GM23338 (cell line): ENCODE measurements around the gene SYCN. TPM values are rescaled to one million over a fixed set of nuclear protein-coding genes. Genes with fewer than 3 reads are reported as not detected.
A peak's percentile ranks its signal among the peaks of the same experiment; 100 is the strongest.

Experiments used
- ATAC-seq: fragments of 200-7000 bp; cut with Tn5 transposase; 3 replicates; pipeline ENCODE4 v1.9.1; 2020
- DNase-seq: peaks from one replicate; pipeline ENCODE4 v3.0.0-alpha.2; 2015; ENCODE audit warnings: low spot score
- H2AFZ ChIP-seq: fragments of 200-600 bp; sonication (generic); 2 replicates; pipeline ENCODE4 v1.8.0; 2016; ENCODE audit warnings: antibody characterized with exemption, mild to moderate bottlenecking, moderate library complexity
- H3F3A ChIP-seq: fragments of 200-600 bp; sonication (generic); replicated peaks from 2 replicates; pipeline ENCODE4 v1.8.0; 2017; ENCODE audit warnings: antibody characterized with exemption, mixed run types, low read depth
- H3K27ac ChIP-seq: fragments of 200-600 bp; sonication (generic); 2 replicates; pipeline ENCODE4 v1.6.1; 2016; ENCODE audit warnings: low read depth
- H3K27me3 ChIP-seq: fragments of 200-600 bp; sonication (generic); 2 replicates; pipeline ENCODE4 v1.8.0; 2016; ENCODE audit warnings: mild to moderate bottlenecking, mixed run types, moderate library complexity; ENCODE audit not compliant: insufficient read depth
- H3K36me3 ChIP-seq: fragments of 200-600 bp; sonication (generic); 2 replicates; pipeline ENCODE4 v1.8.0; 2016; ENCODE audit warnings: mild to moderate bottlenecking; ENCODE audit not compliant: insufficient read depth
- H3K4me1 ChIP-seq: fragments of 200-600 bp; sonication (generic); 2 replicates; pipeline ENCODE4 v1.8.0; 2016; ENCODE audit warnings: mild to moderate bottlenecking, moderate library complexity; ENCODE audit not compliant: insufficient read depth
- H3K4me2 ChIP-seq: fragments of 200-600 bp; sonication (generic); 2 replicates; pipeline ENCODE4 v1.7.1; 2017; ENCODE audit warnings: mixed run types
- H3K4me3 ChIP-seq: fragments of 200-600 bp; sonication (generic); 2 replicates; pipeline ENCODE4 v1.6.1; 2016; ENCODE audit warnings: mixed run types
- H3K79me2 ChIP-seq: fragments of 200-600 bp; sonication (generic); replicated peaks from 2 replicates; pipeline ENCODE4 v1.8.0; 2017; ENCODE audit warnings: mild to moderate bottlenecking; ENCODE audit not compliant: insufficient read depth
- H3K9me2 ChIP-seq: fragments of 200-600 bp; sonication (generic); 2 replicates; pipeline ENCODE4 v1.8.0; 2017; ENCODE audit not compliant: insufficient read depth
- H4K20me1 ChIP-seq: fragments of 200-600 bp; sonication (generic); replicated peaks from 2 replicates; pipeline ENCODE4 v1.8.0; 2017; ENCODE audit warnings: mild to moderate bottlenecking; ENCODE audit not compliant: insufficient read depth
- H3K27ac Mint-ChIP-seq: 2 replicates; pipeline ENCODE4 v1.8.0; 2020; ENCODE audit warnings: inconsistent platforms, mild to moderate bottlenecking, moderate library complexity, mixed read lengths
- H3K27me3 Mint-ChIP-seq: 3 replicates; pipeline ENCODE4 v1.8.0; 2022; ENCODE audit warnings: low read depth, mild to moderate bottlenecking, moderate library complexity, mixed read lengths, inconsistent platforms; ENCODE audit not compliant: insufficient read depth, poor library complexity
- H3K36me3 Mint-ChIP-seq: 3 replicates; pipeline ENCODE4 v1.8.0; 2021; ENCODE audit warnings: low read depth, mild to moderate bottlenecking, inconsistent platforms, moderate library complexity, mixed read lengths
- H3K4me1 Mint-ChIP-seq: 3 replicates; pipeline ENCODE4 v1.8.0; 2020; ENCODE audit warnings: mild to moderate bottlenecking, inconsistent platforms, mixed read lengths
- H3K4me3 Mint-ChIP-seq: 3 replicates; pipeline ENCODE4 v1.8.0; 2021; ENCODE audit warnings: moderate library complexity, mild to moderate bottlenecking, inconsistent platforms, mixed read lengths
- H3K9me3 Mint-ChIP-seq: 3 replicates; pipeline ENCODE4 v1.8.0; 2020; ENCODE audit warnings: moderate library complexity, mild to moderate bottlenecking, inconsistent platforms, mixed read lengths
- CREB1 ChIP-seq: fragments of 250-450 bp; sonication (Bioruptor Pico); IDR thresholded peaks from 2 replicates; pipeline ENCODE4 v1.5.0; 2020; ENCODE audit warnings: low read depth, mild to moderate bottlenecking, moderate library complexity
- CTCF ChIP-seq, 2 experiments: fragments of 200-600 bp in 1 of 2; sonication (generic) in 1 of 2; conservative IDR thresholded peaks; 2 replicates each; pipeline versions ENCODE4 v1.5.1 to v1.6.1; 2016 to 2017; ENCODE audit warnings: antibody characterized with exemption in 2 of 2, low read depth in 2 of 2, mild to moderate bottlenecking in 2 of 2, moderate library complexity in 1 of 2
- ETS1 ChIP-seq: IDR thresholded peaks from 2 replicates; pipeline ENCODE4 v1.6.1; 2016; ENCODE audit warnings: antibody characterized with exemption
- EZH2 ChIP-seq: fragments of 200-600 bp; sonication (generic); IDR thresholded peaks from one replicate; pipeline ENCODE4 v1.8.0; 2017; ENCODE audit warnings: antibody characterized with exemption, mild to moderate bottlenecking, low read depth; ENCODE audit not compliant: unreplicated experiment
- EZH2phosphoT487 ChIP-seq: fragments of 200-600 bp; sonication (generic); IDR thresholded peaks from one replicate; pipeline ENCODE4 v1.8.1; 2018; ENCODE audit warnings: antibody characterized with exemption; ENCODE audit not compliant: unreplicated experiment
- JUNB ChIP-seq: IDR thresholded peaks from one replicate; pipeline ENCODE4 v1.6.1; 2016; ENCODE audit warnings: antibody characterized with exemption; ENCODE audit not compliant: unreplicated experiment
- NANOG ChIP-seq: IDR thresholded peaks from 2 replicates; pipeline ENCODE4 v1.6.1; 2016; ENCODE audit warnings: antibody characterized with exemption, borderline replicate concordance
- POLR2AphosphoS5 ChIP-seq: IDR thresholded peaks from 2 replicates; pipeline ENCODE4 v1.6.1; 2016; ENCODE audit warnings: antibody characterized with exemption, low read depth
- REST ChIP-seq: IDR thresholded peaks from one replicate; pipeline ENCODE4 v1.6.1; 2018; ENCODE audit warnings: antibody characterized with exemption; ENCODE audit not compliant: unreplicated experiment
- STAT1 ChIP-seq: IDR thresholded peaks from one replicate; pipeline ENCODE4 v1.6.1; 2016; ENCODE audit warnings: antibody characterized with exemption; ENCODE audit not compliant: unreplicated experiment
- ZNF114 ChIP-seq: fragments of 250-450 bp; sonication (Bioruptor Pico); IDR thresholded peaks from 2 replicates; pipeline ENCODE4 v1.5.0; 2020; ENCODE audit warnings: mild to moderate bottlenecking, moderate library complexity
- polyA plus RNA-seq: library from polyadenylated mRNA; unstranded; fragments of >200 nt; fragmentation: Nextera tagmentation; extraction: Ambion mirVana; gene quantifications from 2 replicates; pipeline ENCODE4 v1.2.1, GENCODE V29; 2016
- total RNA-seq: library from RNA; depleted of rRNA; stranded (reverse); fragments of >200 nt; shearing (Covaris generic); gene quantifications from 2 replicates; pipeline ENCODE4 v1.2.3, GENCODE V29; 2014

SYCN gene
- total and polyA plus RNA-seq, 2 experiments from 2014 or later = not detected

- ATAC-seq (peak; percentile 64), DNase-seq (no peak)
- Histone ChIP-seq H3K4me2 (no peak overlapping the region), H3K4me3 (no peak overlapping the region), H3K79me2 (no peaks in the 10 kb centered on the region), H2AFZ (no peak overlapping the region), H3F3A (no peaks in the 10 kb centered on the region), H3K36me3 (no peaks in the 10 kb centered on the region), H4K20me1 (no peaks in the 10 kb centered on the region), H3K27ac (no peak overlapping the region), H3K4me1 (no peaks in the 10 kb centered on the region), H3K27me3 (peaks cover 19% of the 10 kb centered on the region; the same call in 1 of the 2 replicates), H3K9me2 (no peaks in the 10 kb centered on the region)
- Mint-ChIP-seq H3K36me3 (no peaks in the 10 kb centered on the region), H3K27me3 (peaks cover 7% of the 10 kb centered on the region), H3K9me3 (no peaks in the 10 kb centered on the region), H3K4me3 (no peak overlapping the region), H3K4me1 (no peaks in the 10 kb centered on the region; the same call in 2 of the 3 replicates), H3K27ac (no peak overlapping the region)
- TF ChIP-seq REST (no peak), EZH2phosphoT487 (no peak)
These were observed 32.5 kb upstream of the SYCN start for GRCh38 chr19:39236527-39236926.

GRCh38 chr19:39232708-39233107, 28.6 kb upstream of the SYCN start:
- H3K79me2 ChIP-seq = no peaks in the 10 kb centered on the region
- no peaks in the 10 kb centered on the region for H3K36me3 ChIP-seq
- no peaks in the 10 kb centered on the region for H3K4me1 ChIP-seq
- H3K27ac ChIP-seq = no peak overlapping the region
- no peaks in the 10 kb centered on the region for H3K9me2 ChIP-seq
- no peaks in the 10 kb centered on the region for H3K36me3 Mint-ChIP-seq
- H3K27me3 Mint-ChIP-seq = peaks cover 5% of the 10 kb centered on the region
- TF ChIP-seq ZNF114 (CRISPR knock-in tag) (no peak), EZH2 (no peak), CREB1 (no peak), JUNB (no peak), ETS1 (no peak), CTCF (conservative IDR thresholded peaks at IDR 0.05; ENCODE audit: low read depth in 2 of 2) (no peak), NANOG (no peak), STAT1 (no peak), EZH2phosphoT487 (no peak), POLR2AphosphoS5 (no peak)
- no peaks in the 10 kb centered on the region for H3K9me3 Mint-ChIP-seq
- no peak overlapping the region for H2AFZ ChIP-seq
- 0 out of 2 replicates have a peak, but pooled peaks cover 5% of the 10 kb centered on the region for H3K27me3 ChIP-seq
- H3K27ac Mint-ChIP-seq = no peak overlapping the region
- DNase-seq (no peak), ATAC-seq (no peak)
- H3K4me3 ChIP-seq = no peak overlapping the region
- H4K20me1 ChIP-seq = no peaks in the 10 kb centered on the region
- H3K4me2 ChIP-seq = no peak overlapping the region
- H3F3A ChIP-seq = no peaks in the 10 kb centered on the region
- H3K4me3 Mint-ChIP-seq = no peak overlapping the region
- H3K4me1 Mint-ChIP-seq = no peaks in the 10 kb centered on the region; the same call in 2 of the 3 replicates
